Keratinocyte (primary cell): ENCODE data around the gene THOP1. TPM values are rescaled to one million over a fixed set of nuclear protein-coding genes. Genes with fewer than 3 reads are reported as not detected.
A peak's percentile ranks its signal among the peaks of the same experiment; 100 is the strongest.

Experiments used
- DNase-seq: peaks from one replicate; pipeline ENCODE4 v3.0.0-alpha.2; 2011; ENCODE audit warnings: low read depth, missing footprints, low spot score
- FAIRE-seq: peaks from 2 replicates; lab custom pipeline; 2011; peaks lifted over from hg19 to GRCh38; lab: Jason Lieb, UNC
- H2AFZ ChIP-seq: 2 replicates; pipeline ENCODE4 v1.6.0; 2012; ENCODE audit warnings: low read length, control low read depth, inconsistent platforms; ENCODE audit not compliant: control insufficient read depth
- H3K27ac ChIP-seq: 2 replicates; pipeline ENCODE4 v1.5.1; 2011; ENCODE audit warnings: low read length; ENCODE audit not compliant: control insufficient read depth, insufficient read depth
- H3K27me3 ChIP-seq: 3 replicates; pipeline ENCODE4 v1.6.0; 2011; ENCODE audit warnings: low read length; ENCODE audit not compliant: control insufficient read depth, insufficient read depth; ENCODE audit errors: extremely low read depth
- H3K36me3 ChIP-seq, 2 experiments: 2 replicates in 1 of 2; 3 replicates in 1 of 2; pipeline ENCODE4 v1.5.1; 2011; ENCODE audit warnings: low read length in 2 of 2, mild to moderate bottlenecking in 1 of 2; ENCODE audit not compliant: control insufficient read depth in 2 of 2, insufficient read depth in 2 of 2; ENCODE audit errors: extremely low read depth in 1 of 2
- H3K4me1 ChIP-seq: 3 replicates; pipeline ENCODE4 v1.5.1; 2011; ENCODE audit warnings: low read length; ENCODE audit not compliant: control insufficient read depth, insufficient read depth; ENCODE audit errors: extremely low read depth
- H3K4me2 ChIP-seq: 3 replicates; pipeline ENCODE4 v1.6.0; 2011; ENCODE audit warnings: low read depth, low read length; ENCODE audit not compliant: control insufficient read depth, insufficient read depth; ENCODE audit errors: extremely low read depth
- H3K4me3 ChIP-seq, 3 experiments: fragments of 200-600 bp in 1 of 3; sonication (generic) in 1 of 3; 2 replicates in 2 of 3; 3 replicates in 1 of 3; pipeline ENCODE4 v1.5.1; 2011 to 2016; ENCODE audit warnings: low read length in 3 of 3, mild to moderate bottlenecking in 3 of 3, control low read depth in 2 of 3, inconsistent platforms in 1 of 3, low read depth in 1 of 3, mixed read lengths in 1 of 3, mixed run types in 1 of 3, moderate library complexity in 1 of 3; ENCODE audit not compliant: control insufficient read depth in 2 of 3, insufficient read depth in 2 of 3; ENCODE audit errors: extremely low read depth in 1 of 3
- H3K79me2 ChIP-seq: 2 replicates; pipeline ENCODE4 v1.6.0; 2012; ENCODE audit warnings: low read length; ENCODE audit not compliant: control insufficient read depth, insufficient read depth
- H3K9ac ChIP-seq: 3 replicates; pipeline ENCODE4 v1.6.0; 2011; ENCODE audit warnings: low read length; ENCODE audit not compliant: control insufficient read depth, insufficient read depth; ENCODE audit errors: extremely low read depth
- H3K9me1 ChIP-seq: 3 replicates; pipeline ENCODE4 v1.6.0; 2011; ENCODE audit warnings: low read length; ENCODE audit not compliant: control insufficient read depth, insufficient read depth; ENCODE audit errors: extremely low read depth
- H3K9me3 ChIP-seq: 2 replicates; pipeline ENCODE4 v1.5.1; 2012; ENCODE audit warnings: low read depth, low read length; ENCODE audit not compliant: control insufficient read depth
- H4K20me1 ChIP-seq: 3 replicates; pipeline ENCODE4 v1.6.0; 2011; ENCODE audit warnings: low read length; ENCODE audit not compliant: control insufficient read depth, insufficient read depth; ENCODE audit errors: extremely low read depth
- CTCF ChIP-seq, 3 experiments: IDR thresholded peaks in 1 of 3; conservative IDR thresholded peaks in 1 of 3; optimal IDR thresholded peaks in 1 of 3; 2 replicates in 2 of 3; 3 replicates in 1 of 3; pipeline versions ENCODE3 to v1.5.1; 2011; ENCODE audit warnings: low read length in 3 of 3, mild to moderate bottlenecking in 3 of 3, moderate library complexity in 2 of 3, control low read depth in 1 of 3, inconsistent platforms in 1 of 3; ENCODE audit not compliant: insufficient read depth in 2 of 3; ENCODE audit errors: extremely low read depth in 1 of 3
- EZH2 ChIP-seq: IDR thresholded peaks from one replicate; pipeline ENCODE4 v1.6.1; 2012; ENCODE audit warnings: inconsistent platforms, mild to moderate bottlenecking, low read length, moderate library complexity
- dilution Hi-C: fragments of 300-500 bp; cut with MboI; formaldehyde crosslinking; loops from one replicate; pipeline ENCODE4 v1.7.0; 2020; ENCODE audit warnings: low sequenced_read_pairs; ENCODE audit not compliant: extremely low pct_ligation_motif_present
- polyA plus RNA-seq, 5 experiments: library from polyadenylated mRNA; depleted of rRNA in 3 of 5; stranded (reverse) in 3 of 5; stranded (forward) in 1 of 5; unstranded in 1 of 5; fragments of >200 nt; gene quantifications; 1 replicate in 1 of 5; 2 replicates in 3 of 5; 3 replicates in 1 of 5; pipeline versions ENCODE4 v1.2.1 to v1.2.3, GENCODE V29; 2011 to 2012; ENCODE audit warnings: missing spikeins in 2 of 5, low read depth in 1 of 5, low replicate concordance in 1 of 5

Gene THOP1
- polyA plus RNA-seq, 1 donor (not counting 4 experiments of a cell fraction or from before 2014, with no cell fraction given) = 69.9 TPM

- dilution Hi-C loops = no loop called here
- Histone ChIP-seq H3K4me1 (peaks cover 25% of the 10 kb centered on the region), H3K36me3 (peaks cover 7 to 18% of the 10 kb centered on the region in 2 experiments), H3K4me3 (peak overlapping the region; percentile 85 to 96 (median 92)), H3K79me2 (peaks cover 76% of the 10 kb centered on the region), H3K4me2 (peak overlapping the region; percentile 76), H3K27me3 (no peaks in the 10 kb centered on the region), H2AFZ (no peak overlapping the region), H3K27ac (peak overlapping the region; percentile 95), H3K9me1 (peaks cover 5% of the 10 kb centered on the region), H4K20me1 (peaks cover 19% of the 10 kb centered on the region), H3K9me3 (no peaks in the 10 kb centered on the region), H3K9ac (peak overlapping the region; percentile 98)
- FAIRE-seq = peak; percentile 59
- no peak for DNase-seq
- TF ChIP-seq EZH2 = no peak
- TF ChIP-seq CTCF (optimal IDR thresholded peaks at IDR 0.05 in 1 of 3, IDR thresholded peaks at IDR 0.05 in 1 of 3, conservative IDR thresholded peaks at IDR 0.05 in 1 of 3; ENCODE audit: extremely low read depth in 1 of 3, insufficient read depth in 2 of 3, low read length in 3 of 3) = no peak
Observed at GRCh38 chr19:2782329-2782935, 2.9 kb upstream of the THOP1 start.

DNA sequence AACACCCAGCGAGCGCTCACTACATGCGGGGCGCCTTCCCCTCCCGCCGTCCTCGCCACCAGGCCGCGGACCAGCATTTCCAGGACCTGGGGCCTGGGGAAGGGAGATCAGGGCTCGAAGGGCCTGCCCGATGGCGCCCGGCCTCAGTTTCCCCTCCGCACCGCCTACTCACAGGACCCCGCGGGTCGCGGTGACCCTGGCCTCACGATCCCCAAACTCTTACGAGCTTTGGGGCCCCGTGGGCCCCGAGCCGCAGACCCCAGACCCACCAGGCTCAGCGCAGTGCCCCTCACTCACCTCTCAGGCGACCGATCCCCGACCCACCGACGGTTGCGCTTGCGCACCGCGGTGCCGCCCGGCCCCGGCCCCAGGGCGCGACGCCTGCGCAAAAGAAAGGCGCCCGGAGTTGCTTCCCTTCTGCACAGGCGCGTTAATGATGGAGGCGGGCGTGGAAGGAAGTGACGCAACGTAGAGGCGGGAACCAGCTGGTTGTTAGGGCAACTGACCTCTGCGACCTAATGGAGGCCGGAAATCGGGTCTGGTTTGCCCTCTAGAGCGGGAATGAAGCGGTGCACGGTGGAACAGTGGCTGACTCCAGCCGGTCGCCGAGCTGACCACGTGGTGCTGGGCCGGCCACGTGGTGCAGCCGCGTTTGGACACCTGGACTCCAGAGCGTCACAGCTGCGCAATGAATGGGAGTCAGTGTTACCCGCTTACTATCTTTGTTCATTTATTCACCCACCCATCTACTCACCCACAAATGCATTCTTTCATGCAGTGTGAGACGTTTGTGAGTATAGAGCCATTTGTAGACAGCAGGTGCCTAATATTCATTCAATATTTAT is 2.1 kb upstream of the THOP1 start, which contains the start of gene SGTA:
SGTA (minus strand) TSS at position 338 of the 845 bp plus-strand sequence. CDS start 14,205 bp downstream, outside the sequence.
- H3K4me2 ChIP-seq = peak within 1 kb of the TSS; percentile 76
- DNase-seq (peak; percentile 82), FAIRE-seq (peak; percentile 76)
- H2AFZ ChIP-seq = peak within 1 kb of the TSS; percentile 79
- peaks cover 76% of the 10 kb centered on the region for H3K79me2 ChIP-seq
- peaks cover 17% of the 10 kb centered on the region for H4K20me1 ChIP-seq
- peaks cover 7 to 16% of the 10 kb centered on the region in 2 experiments for H3K36me3 ChIP-seq
- no peaks in the 10 kb centered on the region for H3K27me3 ChIP-seq
- peak within 1 kb of the TSS; percentile 95 for H3K27ac ChIP-seq
- H3K9ac ChIP-seq = peak within 1 kb of the TSS; percentile 98
- H3K9me3 ChIP-seq = no peaks in the 10 kb centered on the region
- TF ChIP-seq EZH2 (no peak), CTCF (optimal IDR thresholded peaks at IDR 0.05 in 1 of 3, IDR thresholded peaks at IDR 0.05 in 1 of 3, conservative IDR thresholded peaks at IDR 0.05 in 1 of 3; ENCODE audit: extremely low read depth in 1 of 3, insufficient read depth in 2 of 3, low read length in 3 of 3) (peak; percentile 33 to 58 (median 48))
- H3K4me3 ChIP-seq = peak within 1 kb of the TSS; percentile 85 to 96 (median 92)
- H3K4me1 ChIP-seq = peaks cover 25% of the 10 kb centered on the region
- dilution Hi-C loops = no loop called here
- H3K9me1 ChIP-seq = peaks cover 5% of the 10 kb centered on the region
